Measurements from ENCODE around the gene IL3RA.

DNA sequence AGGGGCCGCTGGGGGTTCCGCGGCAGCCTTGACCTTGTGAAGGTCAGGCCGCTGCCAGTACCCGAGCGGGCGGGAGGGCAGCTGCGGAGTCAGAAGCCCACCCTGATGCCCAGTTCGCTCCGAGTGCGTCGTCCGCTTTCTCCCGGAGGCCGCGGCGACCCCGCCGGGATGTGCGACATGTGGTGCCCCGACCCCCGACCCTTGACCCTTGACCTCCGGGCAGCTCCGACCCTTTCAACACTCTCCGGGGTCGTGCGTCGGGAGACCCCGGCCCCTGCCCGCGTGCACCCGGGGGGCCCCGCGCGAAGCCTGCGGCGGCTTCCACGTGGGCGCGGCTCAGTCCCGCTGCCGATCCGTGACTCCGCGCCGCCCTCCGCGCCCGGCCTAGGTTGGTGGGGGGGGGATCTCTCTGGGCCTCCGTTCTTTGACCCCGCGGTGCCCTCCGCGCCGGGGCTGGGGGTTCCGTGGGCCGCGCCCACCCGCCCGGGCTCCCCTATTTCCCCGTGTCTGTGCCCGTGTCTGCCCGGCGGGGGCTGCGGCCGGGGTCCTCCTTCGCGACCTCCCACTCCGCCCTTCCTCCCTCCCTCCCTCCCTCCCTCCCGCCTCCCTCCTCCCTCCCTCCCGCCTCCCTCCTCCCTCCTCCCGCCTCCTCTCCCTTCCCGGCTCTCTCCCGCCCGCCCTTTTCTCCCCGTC, 55.9 kb downstream of the IL3RA start:
- TF ChIP-seq, protein P1, sequence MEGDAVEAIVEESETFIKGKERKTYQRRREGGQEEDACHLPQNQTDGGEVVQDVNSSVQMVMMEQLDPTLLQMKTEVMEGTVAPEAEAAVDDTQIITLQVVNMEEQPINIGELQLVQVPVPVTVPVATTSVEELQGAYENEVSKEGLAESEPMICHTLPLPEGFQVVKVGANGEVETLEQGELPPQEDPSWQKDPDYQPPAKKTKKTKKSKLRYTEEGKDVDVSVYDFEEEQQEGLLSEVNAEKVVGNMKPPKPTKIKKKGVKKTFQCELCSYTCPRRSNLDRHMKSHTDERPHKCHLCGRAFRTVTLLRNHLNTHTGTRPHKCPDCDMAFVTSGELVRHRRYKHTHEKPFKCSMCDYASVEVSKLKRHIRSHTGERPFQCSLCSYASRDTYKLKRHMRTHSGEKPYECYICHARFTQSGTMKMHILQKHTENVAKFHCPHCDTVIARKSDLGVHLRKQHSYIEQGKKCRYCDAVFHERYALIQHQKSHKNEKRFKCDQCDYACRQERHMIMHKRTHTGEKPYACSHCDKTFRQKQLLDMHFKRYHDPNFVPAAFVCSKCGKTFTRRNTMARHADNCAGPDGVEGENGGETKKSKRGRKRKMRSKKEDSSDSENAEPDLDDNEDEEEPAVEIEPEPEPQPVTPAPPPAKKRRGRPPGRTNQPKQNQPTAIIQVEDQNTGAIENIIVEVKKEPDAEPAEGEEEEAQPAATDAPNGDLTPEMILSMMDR (IDR thresholded peaks at IDR 0.05; ENCODE audit: low read depth, low read length, missing input control), result no peak
- TF ChIP-seq TAF1 (conservative IDR thresholded peaks at IDR 0.05), result no peak
- TF ChIP-seq, protein P2, sequence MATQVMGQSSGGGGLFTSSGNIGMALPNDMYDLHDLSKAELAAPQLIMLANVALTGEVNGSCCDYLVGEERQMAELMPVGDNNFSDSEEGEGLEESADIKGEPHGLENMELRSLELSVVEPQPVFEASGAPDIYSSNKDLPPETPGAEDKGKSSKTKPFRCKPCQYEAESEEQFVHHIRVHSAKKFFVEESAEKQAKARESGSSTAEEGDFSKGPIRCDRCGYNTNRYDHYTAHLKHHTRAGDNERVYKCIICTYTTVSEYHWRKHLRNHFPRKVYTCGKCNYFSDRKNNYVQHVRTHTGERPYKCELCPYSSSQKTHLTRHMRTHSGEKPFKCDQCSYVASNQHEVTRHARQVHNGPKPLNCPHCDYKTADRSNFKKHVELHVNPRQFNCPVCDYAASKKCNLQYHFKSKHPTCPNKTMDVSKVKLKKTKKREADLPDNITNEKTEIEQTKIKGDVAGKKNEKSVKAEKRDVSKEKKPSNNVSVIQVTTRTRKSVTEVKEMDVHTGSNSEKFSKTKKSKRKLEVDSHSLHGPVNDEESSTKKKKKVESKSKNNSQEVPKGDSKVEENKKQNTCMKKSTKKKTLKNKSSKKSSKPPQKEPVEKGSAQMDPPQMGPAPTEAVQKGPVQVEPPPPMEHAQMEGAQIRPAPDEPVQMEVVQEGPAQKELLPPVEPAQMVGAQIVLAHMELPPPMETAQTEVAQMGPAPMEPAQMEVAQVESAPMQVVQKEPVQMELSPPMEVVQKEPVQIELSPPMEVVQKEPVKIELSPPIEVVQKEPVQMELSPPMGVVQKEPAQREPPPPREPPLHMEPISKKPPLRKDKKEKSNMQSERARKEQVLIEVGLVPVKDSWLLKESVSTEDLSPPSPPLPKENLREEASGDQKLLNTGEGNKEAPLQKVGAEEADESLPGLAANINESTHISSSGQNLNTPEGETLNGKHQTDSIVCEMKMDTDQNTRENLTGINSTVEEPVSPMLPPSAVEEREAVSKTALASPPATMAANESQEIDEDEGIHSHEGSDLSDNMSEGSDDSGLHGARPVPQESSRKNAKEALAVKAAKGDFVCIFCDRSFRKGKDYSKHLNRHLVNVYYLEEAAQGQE (IDR thresholded peaks at IDR 0.05), result no peak
- TF ChIP-seq GABPA (IDR thresholded peaks at IDR 0.05 in 1 of 2, conservative IDR thresholded peaks at IDR 0.05 in 1 of 2), result no peak
- TF ChIP-seq YY1 (IDR thresholded peaks at IDR 0.05), result no peak
- TF ChIP-seq SP1 (IDR thresholded peaks at IDR 0.05), result no peak
- TF ChIP-seq, protein P3, sequence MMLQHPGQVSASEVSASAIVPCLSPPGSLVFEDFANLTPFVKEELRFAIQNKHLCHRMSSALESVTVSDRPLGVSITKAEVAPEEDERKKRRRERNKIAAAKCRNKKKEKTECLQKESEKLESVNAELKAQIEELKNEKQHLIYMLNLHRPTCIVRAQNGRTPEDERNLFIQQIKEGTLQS (IDR thresholded peaks at IDR 0.05), result no peak
- no peak for TF ChIP-seq RAD21 (IDR thresholded peaks at IDR 0.05)
- TF ChIP-seq, protein P4, sequence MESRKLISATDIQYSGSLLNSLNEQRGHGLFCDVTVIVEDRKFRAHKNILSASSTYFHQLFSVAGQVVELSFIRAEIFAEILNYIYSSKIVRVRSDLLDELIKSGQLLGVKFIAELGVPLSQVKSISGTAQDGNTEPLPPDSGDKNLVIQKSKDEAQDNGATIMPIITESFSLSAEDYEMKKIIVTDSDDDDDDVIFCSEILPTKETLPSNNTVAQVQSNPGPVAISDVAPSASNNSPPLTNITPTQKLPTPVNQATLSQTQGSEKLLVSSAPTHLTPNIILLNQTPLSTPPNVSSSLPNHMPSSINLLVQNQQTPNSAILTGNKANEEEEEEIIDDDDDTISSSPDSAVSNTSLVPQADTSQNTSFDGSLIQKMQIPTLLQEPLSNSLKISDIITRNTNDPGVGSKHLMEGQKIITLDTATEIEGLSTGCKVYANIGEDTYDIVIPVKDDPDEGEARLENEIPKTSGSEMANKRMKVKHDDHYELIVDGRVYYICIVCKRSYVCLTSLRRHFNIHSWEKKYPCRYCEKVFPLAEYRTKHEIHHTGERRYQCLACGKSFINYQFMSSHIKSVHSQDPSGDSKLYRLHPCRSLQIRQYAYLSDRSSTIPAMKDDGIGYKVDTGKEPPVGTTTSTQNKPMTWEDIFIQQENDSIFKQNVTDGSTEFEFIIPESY (IDR thresholded peaks at IDR 0.05), result no peak
